ENCODE results near the gene ANKRD23.
"Not testable (repeated sequence)": the region's sequence is repeated elsewhere in the genome, so short reads cannot be mapped to it uniquely, and the experiment has no call there.

ANKRD23 gene

GRCh38 chr2:96863056-96863455 lies 19.2 kb upstream of the ANKRD23 start:
- not testable (repeated sequence) for DNase-seq

GRCh38 chr2:96861074-96861473 lies 17.3 kb upstream of the ANKRD23 start:
- DNase-seq, result no peak

DNA sequence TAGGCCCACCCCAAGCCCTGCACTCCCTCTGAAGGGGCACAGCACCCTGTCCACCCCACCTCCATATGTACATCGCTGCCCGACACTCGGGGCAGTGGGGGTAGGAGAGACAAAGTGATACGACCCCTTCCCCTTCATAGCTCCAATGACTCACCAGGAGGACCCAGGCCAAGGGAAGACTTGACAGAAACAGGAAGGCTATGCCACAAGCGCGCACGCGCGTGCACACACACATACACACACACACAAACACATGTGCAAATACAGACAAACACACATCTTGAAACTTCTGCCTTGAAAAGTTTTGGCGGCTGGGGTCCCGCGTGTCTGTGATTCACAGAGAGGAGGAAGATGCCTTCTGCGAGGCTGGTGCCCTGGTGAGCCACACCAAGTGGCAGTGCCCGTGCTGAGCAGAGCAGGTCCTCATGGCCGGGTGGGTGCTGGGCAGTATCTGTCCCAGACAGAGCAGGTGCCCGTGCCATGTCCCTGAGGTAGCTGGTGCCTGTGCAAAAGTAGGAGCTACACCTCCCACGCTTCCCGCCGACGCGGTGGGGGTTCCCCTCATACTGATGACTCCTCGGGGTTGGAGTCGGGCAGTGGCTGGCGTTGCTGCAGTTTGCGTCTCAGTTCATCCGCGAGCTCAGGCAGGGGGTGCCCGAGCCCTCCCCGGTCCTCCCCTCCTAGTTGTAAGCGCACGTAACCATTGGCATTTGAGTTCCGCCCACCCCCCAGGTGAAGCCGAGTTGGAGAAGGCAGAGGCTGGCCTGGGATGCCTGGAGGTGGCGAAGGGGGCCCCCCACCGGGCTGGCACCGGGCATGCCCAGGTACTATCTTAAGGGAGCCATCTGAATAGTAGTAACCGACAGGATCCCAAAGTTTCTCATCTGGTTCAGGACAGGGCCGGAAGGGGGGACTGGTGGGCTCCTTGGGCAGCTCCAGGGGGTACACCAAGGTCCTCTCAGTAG lies 16.5 kb upstream of the ANKRD23 start:
- DNase-seq, result no peak

DNA sequence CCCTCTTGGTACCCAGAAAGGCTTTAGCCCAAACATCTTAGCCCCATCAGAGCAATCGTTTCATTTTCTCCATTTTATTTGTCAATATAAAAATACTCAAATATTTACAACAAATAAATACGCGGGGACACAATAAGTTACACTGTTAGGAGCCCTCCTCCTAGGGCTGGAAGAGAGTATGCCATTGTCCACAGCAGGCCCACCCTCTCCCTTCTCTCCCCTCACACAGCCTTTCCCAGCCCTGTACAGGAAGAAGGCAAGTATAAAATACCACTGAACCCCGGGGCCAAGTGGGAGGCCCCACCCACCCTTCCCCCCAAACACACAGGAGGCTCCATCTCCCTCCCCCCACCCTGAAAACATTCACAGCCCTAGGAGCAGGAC lies 15.9 kb upstream of the ANKRD23 start:
- DNase-seq, result no peak

DNA sequence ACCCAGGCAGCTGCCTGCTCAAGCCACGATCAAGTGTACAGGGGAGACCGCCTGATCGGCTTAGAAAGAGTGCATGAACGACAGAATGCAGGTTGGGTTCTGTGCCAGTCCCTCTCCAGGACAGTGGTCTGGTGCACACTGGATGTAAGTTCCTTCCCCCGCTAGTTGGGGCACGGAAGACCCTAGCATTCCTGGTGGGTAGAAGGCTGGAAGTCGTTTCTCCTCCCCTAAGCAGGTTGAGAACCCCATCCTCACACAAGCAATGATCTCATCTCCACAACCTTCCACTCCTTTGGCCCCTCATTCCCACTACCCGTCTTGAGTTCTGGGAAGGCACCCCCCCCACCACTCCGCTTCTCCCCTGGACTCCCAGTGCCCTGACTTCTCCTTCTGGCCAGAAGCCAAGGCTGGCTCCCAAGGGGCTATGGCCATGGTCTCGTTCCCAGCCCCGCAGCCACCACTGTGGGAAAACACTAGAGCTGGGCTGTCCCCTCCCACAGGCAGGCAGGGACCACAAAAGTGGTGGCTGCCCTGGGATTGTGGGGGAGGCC lies 15.4 kb upstream of the ANKRD23 start:
- DNase-seq, result no peak

DNA sequence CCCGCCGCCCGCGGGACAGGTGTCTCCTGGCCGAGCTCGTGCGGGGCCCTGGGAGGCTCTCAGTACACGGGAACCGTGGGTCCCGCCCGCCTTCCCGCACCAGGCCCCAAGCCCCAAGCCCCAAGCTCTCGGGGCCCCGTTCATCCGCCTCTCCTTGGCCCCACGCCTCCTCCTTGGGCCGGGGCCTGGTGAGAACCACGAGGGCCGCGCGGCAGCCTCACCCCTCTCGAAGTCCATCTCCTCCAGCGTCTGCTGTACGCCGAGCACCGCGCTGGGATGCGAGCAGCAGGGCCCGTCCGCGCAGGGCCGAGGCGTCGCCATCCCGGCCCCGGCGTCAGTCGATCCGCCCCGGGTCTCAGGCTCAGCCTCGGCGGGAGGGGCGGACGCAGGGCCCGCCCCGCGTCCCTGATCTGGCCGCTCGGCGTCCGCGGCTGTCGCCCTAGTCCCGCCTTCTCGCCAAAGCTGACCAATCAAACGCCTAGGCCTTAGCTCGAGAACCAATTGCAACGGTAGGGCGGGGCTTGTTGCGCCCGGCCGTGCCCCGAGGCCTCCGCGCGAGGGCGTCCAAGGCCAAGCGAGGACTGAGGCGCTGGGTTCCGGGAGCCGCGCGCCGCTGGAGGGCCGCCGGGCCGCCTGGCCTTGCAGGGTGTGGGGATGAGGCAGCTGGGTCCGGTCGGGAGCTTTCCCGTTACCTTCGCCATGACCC lies 14.0 kb upstream of the ANKRD23 start, which contains the start of gene ANKRD39:
Gene ANKRD39, minus strand, starts transcription at position 350 of the 706 bp plus-strand sequence. Its CDS starts 29 bp downstream, at position 321.
- peak; percentile 98 to 99 (median 99) for DNase-seq

DNA sequence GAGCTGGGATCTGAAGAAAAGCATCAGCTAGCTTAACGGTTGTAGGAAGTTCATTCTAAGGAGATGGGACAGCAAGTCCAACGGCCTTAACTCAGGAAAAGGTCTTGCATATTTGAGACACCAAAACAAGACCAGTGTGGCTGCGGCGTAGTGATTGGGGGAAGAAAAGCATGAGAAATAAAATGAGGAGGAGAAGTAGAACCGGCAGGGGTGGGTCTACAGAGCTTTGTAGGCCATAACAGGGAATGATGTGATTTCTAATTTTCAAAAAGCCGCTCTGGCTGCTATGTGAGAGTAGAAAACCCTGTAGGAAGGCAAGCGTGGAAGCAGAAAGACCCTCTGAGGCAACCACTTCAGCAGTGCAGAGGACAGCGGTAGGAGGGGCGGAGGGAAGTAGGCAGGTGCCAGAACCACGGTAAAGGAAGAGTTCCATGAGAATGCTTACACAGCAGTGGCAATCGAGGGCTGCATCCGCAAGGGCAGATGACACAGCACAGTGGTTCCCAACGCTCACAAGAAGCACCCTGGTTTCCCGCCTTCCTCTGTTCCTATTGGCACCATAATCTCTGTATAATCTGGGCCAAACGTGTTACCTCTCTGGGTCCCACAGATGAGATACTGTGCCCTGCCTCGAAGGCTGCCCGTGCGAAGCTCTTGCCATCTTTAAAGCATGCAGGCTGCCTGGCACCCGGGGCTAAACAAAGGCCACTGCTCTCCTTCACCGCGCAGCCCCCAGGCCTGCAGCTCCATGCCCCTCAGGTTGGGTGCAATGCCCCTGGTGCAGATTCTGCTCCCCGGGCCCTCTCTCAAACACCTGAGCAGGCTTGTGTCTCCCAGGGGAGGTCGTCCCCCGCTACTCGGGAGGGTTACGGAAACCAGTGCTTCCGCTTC lies 13.2 kb upstream of the ANKRD23 start:
- peak; percentile 58 to 78 (median 72) for DNase-seq

DNA sequence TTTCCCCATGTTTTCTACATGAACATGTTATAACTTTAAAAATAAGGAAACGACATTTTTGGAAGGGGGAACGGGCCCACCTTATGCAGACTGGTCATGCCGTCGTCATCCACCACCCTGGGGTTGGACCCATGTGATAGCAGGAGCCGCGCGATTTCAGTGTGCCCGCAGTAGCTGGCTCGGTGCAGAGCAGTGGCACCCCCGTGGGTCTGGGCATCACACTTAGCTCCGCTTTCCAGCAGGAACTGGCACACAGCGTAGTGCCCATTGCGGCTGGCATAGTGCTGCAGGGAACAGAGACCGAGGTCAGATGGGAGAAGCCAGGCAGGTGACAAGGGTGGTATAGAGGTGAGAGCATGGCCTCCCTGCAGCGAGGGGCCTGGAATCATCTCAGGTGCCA lies 9.5 kb upstream of the ANKRD23 start:
- DNase-seq, result no peak

DNA sequence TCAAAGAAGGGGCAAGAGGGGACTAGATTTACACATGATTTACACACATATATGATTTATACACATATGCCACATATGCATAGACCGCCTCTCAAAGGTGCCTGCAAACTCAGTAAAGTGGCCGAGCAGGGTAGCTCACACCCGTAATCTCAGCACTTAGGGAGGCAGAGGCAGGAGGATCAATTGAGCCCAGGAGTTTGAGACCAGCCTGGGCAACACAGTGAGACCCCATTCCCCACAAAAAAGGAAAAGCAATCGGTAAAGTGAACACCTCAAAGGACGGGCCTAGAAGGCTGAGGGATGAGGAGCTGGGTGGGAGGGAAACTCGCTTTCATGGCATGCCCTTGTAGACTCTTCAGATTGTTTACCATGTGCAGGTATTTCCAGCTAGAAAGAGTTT lies 8.8 kb upstream of the ANKRD23 start:
- no peak for DNase-seq

- DNase-seq, result no peak
These were observed 4.4 kb upstream of the ANKRD23 start for GRCh38 chr2:96848264-96848663.

DNA sequence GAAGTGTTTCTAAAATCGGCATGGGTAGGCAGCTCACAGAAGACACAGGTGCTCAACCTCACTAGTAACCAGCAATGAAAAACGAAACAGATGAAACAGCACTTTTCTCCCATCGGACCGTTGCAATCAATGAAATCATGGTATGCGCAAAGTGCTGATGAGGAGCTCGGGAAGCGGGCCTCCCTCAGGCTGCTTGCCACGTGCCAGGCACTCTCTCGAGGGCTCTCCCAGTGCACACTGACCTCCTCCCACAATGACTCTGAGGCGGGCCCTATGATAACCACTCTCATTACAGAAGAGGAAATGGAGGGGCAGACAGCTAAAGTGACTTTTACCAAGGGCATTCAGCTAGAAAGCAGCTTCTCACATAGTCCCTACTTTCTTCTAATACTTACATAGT lies 3.8 kb upstream of the ANKRD23 start:
- no peak for DNase-seq

DNA sequence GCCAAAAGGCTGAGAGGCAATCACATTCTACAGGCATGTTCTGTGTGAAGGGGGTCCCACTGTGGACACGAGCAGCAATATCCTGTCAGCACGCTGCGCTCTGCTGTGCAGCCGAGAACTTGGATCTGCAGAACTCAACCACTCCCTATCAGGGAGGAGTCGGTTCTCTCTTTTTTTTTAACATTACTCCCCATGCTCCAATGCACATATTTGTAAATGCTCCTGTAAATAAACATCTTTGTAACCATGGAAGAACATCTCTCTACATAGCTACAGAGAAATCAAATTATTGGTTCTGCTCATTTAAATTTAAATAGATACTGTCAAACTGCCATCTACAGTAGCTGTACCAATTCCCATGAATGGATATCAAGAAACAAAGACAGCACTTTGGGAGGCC lies 3.0 kb upstream of the ANKRD23 start:
- DNase-seq, result no peak

- DNase-seq, result no peak
These were observed 586 bp upstream of the ANKRD23 start for GRCh38 chr2:96844405-96844808.

GRCh38 chr2:96842600-96842999 lies 1.2 kb downstream of the ANKRD23 start:
- no peak for DNase-seq

GRCh38 chr2:96841701-96842495 lies 1.9 kb downstream of the ANKRD23 start:
- no peak for DNase-seq

DNA sequence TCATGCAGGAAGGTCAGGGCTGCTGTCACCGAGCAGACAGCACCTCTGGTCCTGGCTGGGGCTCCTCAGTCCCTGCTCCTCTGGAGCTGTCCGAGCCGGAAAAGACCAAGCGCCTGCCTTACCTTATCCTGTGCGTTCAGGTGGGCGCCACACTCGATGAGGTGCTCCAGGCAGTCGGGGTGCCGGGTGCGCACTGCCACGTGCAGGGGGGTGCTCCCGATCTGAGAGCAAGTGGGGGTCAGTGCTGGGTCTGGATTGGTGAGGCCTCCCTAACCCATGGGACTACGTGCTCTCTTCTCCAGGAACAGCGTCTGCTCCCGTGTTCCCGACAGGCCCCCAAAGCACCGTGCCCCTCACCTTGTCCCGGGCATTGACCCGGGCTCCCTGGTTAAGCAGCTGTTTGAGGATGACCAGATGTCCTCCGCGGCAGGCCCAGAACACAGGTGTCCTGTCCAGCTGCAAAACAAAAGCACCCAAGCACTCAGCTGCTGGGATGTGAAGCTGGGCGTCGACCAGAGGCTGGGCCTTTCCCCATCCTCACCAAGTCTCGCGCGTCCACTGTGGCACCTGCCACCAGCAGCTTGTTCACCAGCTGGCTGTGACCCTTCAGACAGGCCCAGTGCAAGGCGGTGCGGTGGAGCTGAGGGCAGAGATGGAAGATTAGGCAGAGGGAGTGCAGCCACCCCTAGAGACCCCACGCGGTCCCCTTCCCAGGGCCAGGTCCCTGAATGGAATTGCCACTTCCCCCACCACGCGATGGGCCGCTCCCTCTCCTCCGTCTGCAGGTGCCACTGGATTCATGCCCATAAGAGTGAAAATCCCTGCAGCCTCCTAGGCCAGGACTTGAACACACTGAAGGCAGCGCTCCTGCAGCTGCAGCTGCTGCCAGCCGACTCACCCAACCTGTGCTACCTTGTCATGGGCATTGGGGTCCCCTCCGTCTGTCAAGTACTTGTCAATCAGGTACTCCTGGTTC lies 3.7 kb downstream of the ANKRD23 start:
- no peak for DNase-seq

- peak in 1 of 3 experiments; percentile 54 for DNase-seq
These were observed 4.4 kb downstream of the ANKRD23 start for GRCh38 chr2:96839293-96839874.

DNA sequence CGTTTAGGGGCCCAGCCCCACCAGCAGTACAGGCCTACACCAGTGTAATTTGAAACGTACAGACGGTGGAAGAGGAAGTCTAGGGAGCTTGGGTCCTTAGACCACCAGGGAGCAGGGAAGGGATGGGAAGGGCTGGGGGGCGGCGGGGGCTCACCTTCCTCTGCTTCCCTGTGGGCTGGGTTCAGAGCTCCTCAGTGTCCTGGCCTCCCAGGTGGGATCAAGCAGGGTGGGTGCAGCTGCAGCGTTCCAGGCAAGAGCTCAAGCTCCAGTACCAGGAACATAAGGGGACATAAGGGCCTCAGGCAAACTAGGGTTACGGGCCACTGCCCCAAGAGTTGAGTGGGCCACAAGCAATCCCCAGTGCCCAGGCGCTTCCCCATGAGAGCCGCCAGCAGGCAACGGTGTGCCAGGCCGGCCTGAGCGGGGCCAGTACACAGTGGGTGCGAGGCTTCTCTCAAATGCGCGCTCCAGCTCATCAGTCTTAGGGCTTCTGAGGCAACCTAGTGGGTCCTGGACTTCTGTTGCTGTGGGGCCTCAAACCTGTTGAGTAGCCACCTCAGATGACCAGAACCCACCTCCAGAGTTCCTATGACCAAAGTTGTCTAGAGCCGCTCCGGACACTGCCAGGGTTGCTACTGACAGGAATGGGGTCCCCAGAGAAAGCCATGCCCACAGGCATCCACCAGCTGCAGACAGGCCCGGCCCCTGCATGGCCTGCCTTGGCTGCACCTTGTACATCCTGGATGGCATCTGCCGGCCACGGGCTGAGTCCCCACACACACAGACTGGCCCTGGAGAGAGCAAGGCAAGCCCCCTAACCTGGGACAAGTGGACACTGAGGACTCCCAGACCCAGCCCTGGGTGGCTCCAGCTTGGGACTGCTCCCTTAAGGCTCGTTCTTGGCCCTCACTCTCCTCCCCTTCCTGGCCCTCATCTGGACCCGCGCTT lies 5.2 kb downstream of the ANKRD23 start:
- no peak for DNase-seq

GRCh38 chr2:96837575-96837974 lies 6.2 kb downstream of the ANKRD23 start:
- DNase-seq, result no peak

All from NCI-H1417 (cell line).